H1 (cell line): ENCODE data around the gene RAB40B. TPM values are rescaled to one million over a fixed set of nuclear protein-coding genes. Genes with fewer than 3 reads are reported as not detected.

Experiments used
- CTCF ChIA-PET: fragments of 300-600 bp; sonication (Branson Sonifier 250); formaldehyde crosslinking; loops from one replicate; lab custom pipeline; 2021; ENCODE audit not compliant: partially characterized antibody; lab: Charles Lee
- POLR2A ChIA-PET: fragments of 300-600 bp; sonication (Branson Sonifier 250); formaldehyde crosslinking; loops from one replicate; lab custom pipeline; 2021; ENCODE audit warnings: inconsistent platforms; ENCODE audit not compliant: partially characterized antibody; lab: Charles Lee
- DNase-seq, 2 experiments: peaks; one replicate each; pipeline versions ENCODE4 v3.0.0 to v3.0.0-alpha.2; 2010 to 2022; ENCODE audit warnings: low spot score in 2 of 2, low read depth in 1 of 2, mixed read lengths in 1 of 2
- FAIRE-seq: peaks from 2 replicates; lab custom pipeline; 2011; peaks lifted over from hg19 to GRCh38; lab: Jason Lieb, UNC
- H2AFZ ChIP-seq: 2 replicates; pipeline ENCODE4 v1.8.1; 2012; ENCODE audit warnings: low read length, inconsistent platforms
- H2AK5ac ChIP-seq: 2 replicates; pipeline ENCODE4 v1.6.1; 2013; ENCODE audit warnings: low read depth, low read length
- H2BK120ac ChIP-seq: replicated peaks from 2 replicates; pipeline ENCODE3; 2013; ENCODE audit warnings: low read depth, low read length, inconsistent platforms
- H2BK12ac ChIP-seq: 2 replicates; pipeline ENCODE4 v1.6.1; 2013; ENCODE audit warnings: low read depth, low read length
- H2BK15ac ChIP-seq: 2 replicates; pipeline ENCODE4 v1.6.1; 2013; ENCODE audit warnings: low read length
- H2BK20ac ChIP-seq: 2 replicates; pipeline ENCODE4 v1.6.1; 2013; ENCODE audit warnings: low read length
- H2BK5ac ChIP-seq: 2 replicates; pipeline ENCODE4 v1.6.1; 2013; ENCODE audit warnings: low read depth, low read length
- H3K14ac ChIP-seq: 2 replicates; pipeline ENCODE4 v1.6.1; 2013; ENCODE audit warnings: inconsistent platforms; ENCODE audit not compliant: insufficient read length
- H3K18ac ChIP-seq: 2 replicates; pipeline ENCODE4 v1.6.1; 2013; ENCODE audit warnings: low read length; ENCODE audit errors: extremely low read depth
- H3K23ac ChIP-seq: 2 replicates; pipeline ENCODE4 v1.6.1; 2013; ENCODE audit warnings: inconsistent platforms; ENCODE audit not compliant: insufficient read length
- H3K23me2 ChIP-seq: 2 replicates; pipeline ENCODE4 v1.6.1; 2013; ENCODE audit warnings: low read depth, low read length
- H3K27ac ChIP-seq: 2 replicates; pipeline ENCODE4 v1.6.1; 2011; ENCODE audit warnings: low read depth, low read length, inconsistent platforms
- H3K27me3 ChIP-seq, 4 experiments: replicated peaks in 1 of 4; 1 replicate in 1 of 4; 2 replicates in 3 of 4; pipeline versions ENCODE4 v1.6.1 to v1.8.1; 2011 to 2013; ENCODE audit warnings: low read length in 3 of 4, mild to moderate bottlenecking in 3 of 4, inconsistent platforms in 2 of 4, mixed read lengths in 2 of 4, moderate library complexity in 1 of 4; ENCODE audit not compliant: control insufficient read depth in 3 of 4, insufficient read depth in 3 of 4; ENCODE audit errors: extremely low read depth in 1 of 4
- H3K36me3 ChIP-seq, 4 experiments: 2 replicates each; pipeline versions ENCODE4 v1.6.1 to v1.8.1; 2011 to 2013; ENCODE audit warnings: mild to moderate bottlenecking in 4 of 4, low read length in 3 of 4, moderate library complexity in 2 of 4, control low read depth in 1 of 4, inconsistent platforms in 1 of 4; ENCODE audit not compliant: insufficient read depth in 4 of 4, control insufficient read depth in 2 of 4
- H3K4ac ChIP-seq: replicated peaks from 2 replicates; pipeline ENCODE3; 2013; ENCODE audit warnings: low read length, low read depth, mixed read lengths, inconsistent platforms; ENCODE audit not compliant: insufficient read length
- H3K4me1 ChIP-seq, 4 experiments: replicated peaks in 1 of 4; 1 replicate in 1 of 4; 2 replicates in 3 of 4; pipeline versions ENCODE4 v1.6.1 to v1.8.1; 2011 to 2013; ENCODE audit warnings: low read length in 3 of 4, inconsistent platforms in 2 of 4, mixed read lengths in 1 of 4; ENCODE audit not compliant: insufficient read depth in 4 of 4, control insufficient read depth in 3 of 4
- H3K4me2 ChIP-seq, 2 experiments: 2 replicates each; pipeline versions ENCODE4 v1.6.1 to v1.8.1; 2011 to 2013; ENCODE audit warnings: low read depth in 2 of 2, low read length in 2 of 2, control low read depth in 1 of 2, inconsistent platforms in 1 of 2, mild to moderate bottlenecking in 1 of 2; ENCODE audit not compliant: insufficient read depth in 1 of 2
- H3K4me3 ChIP-seq, 4 experiments: fragments of 200-600, 300-600 bp in 1 of 4; sonication (generic), shearing (Covaris generic), sonication (Bioruptor Twin) in 1 of 4; 2 replicates each; pipeline versions ENCODE4 v1.5.1 to v1.8.1; 2011 to 2016; ENCODE audit warnings: low read length in 4 of 4, low read depth in 3 of 4, control low read depth in 2 of 4, inconsistent platforms in 2 of 4, mild to moderate bottlenecking in 2 of 4, mixed read lengths in 1 of 4, moderate library complexity in 1 of 4; ENCODE audit not compliant: insufficient read depth in 2 of 4; ENCODE audit errors: extremely low read depth in 1 of 4
- H3K56ac ChIP-seq: replicated peaks from 2 replicates; pipeline ENCODE3; 2013; ENCODE audit warnings: low read depth, mild to moderate bottlenecking, mixed read lengths, low read length, inconsistent platforms; ENCODE audit not compliant: insufficient read length
- H3K79me1 ChIP-seq: 2 replicates; pipeline ENCODE4 v1.6.1; 2013; ENCODE audit warnings: low read depth, low read length, control low read depth
- H3K79me2 ChIP-seq, 2 experiments: 2 replicates each; pipeline versions ENCODE4 v1.6.1 to v1.8.1; 2012 to 2013; ENCODE audit warnings: low read length in 2 of 2, mild to moderate bottlenecking in 2 of 2, inconsistent platforms in 1 of 2; ENCODE audit not compliant: insufficient read depth in 2 of 2, control insufficient read depth in 1 of 2
- H3K9ac ChIP-seq, 4 experiments: replicated peaks in 1 of 4; 1 replicate in 1 of 4; 2 replicates in 3 of 4; pipeline versions ENCODE4 v1.6.1 to v1.8.1; 2011 to 2013; ENCODE audit warnings: low read depth in 3 of 4, low read length in 3 of 4, control low read depth in 2 of 4, mild to moderate bottlenecking in 2 of 4, moderate library complexity in 2 of 4, inconsistent platforms in 1 of 4; ENCODE audit errors: extremely low read depth in 1 of 4
- H3K9me3 ChIP-seq, 2 experiments: 2 replicates each; pipeline versions ENCODE4 v1.6.1 to v1.8.1; 2012 to 2013; ENCODE audit warnings: mild to moderate bottlenecking in 2 of 2, moderate library complexity in 2 of 2, control low read depth in 1 of 2, inconsistent platforms in 1 of 2, low read depth in 1 of 2, low read length in 1 of 2, mixed read lengths in 1 of 2; ENCODE audit not compliant: insufficient read depth in 2 of 2
- H4K20me1 ChIP-seq, 2 experiments: replicated peaks in 1 of 2; 2 replicates each; pipeline versions ENCODE3 to v1.8.1; 2011 to 2013; ENCODE audit warnings: inconsistent platforms in 2 of 2, low read length in 2 of 2, mild to moderate bottlenecking in 1 of 2; ENCODE audit not compliant: insufficient read depth in 2 of 2, control insufficient read depth in 1 of 2
- H4K5ac ChIP-seq: 2 replicates; pipeline ENCODE4 v1.6.1; 2013; ENCODE audit warnings: low read length, low read depth, mixed read lengths, inconsistent platforms; ENCODE audit not compliant: insufficient read length
- H4K8ac ChIP-seq: 2 replicates; pipeline ENCODE4 v1.8.0; 2013; ENCODE audit warnings: mild to moderate bottlenecking, moderate library complexity, low read length, inconsistent platforms; ENCODE audit not compliant: insufficient read depth; ENCODE audit errors: extremely low read depth
- H4K91ac ChIP-seq: replicated peaks from 2 replicates; pipeline ENCODE3; 2013; ENCODE audit warnings: low read length, mixed read lengths, inconsistent platforms; ENCODE audit not compliant: insufficient read length
- CBX5 ChIP-seq: fragments of 300-800, 300-1000 bp; sonication (generic); IDR thresholded peaks from 2 replicates; pipeline ENCODE4 v1.7.1; 2016; ENCODE audit warnings: antibody characterized with exemption, low read length, low read depth
- E2F6 ChIP-seq: IDR thresholded peaks from 2 replicates; pipeline ENCODE4 v1.6.1; 2012; ENCODE audit warnings: inconsistent platforms
- EZH2 ChIP-seq: fragments of 200-600 bp; sonication (generic); IDR thresholded peaks from 2 replicates; pipeline ENCODE4 v1.7.1; 2012; ENCODE audit warnings: low read depth, mild to moderate bottlenecking, moderate library complexity, low read length, inconsistent platforms; ENCODE audit not compliant: severe bottlenecking
- GTF2F1 ChIP-seq: IDR thresholded peaks from 2 replicates; pipeline ENCODE4 v1.6.1; 2012; ENCODE audit warnings: low read depth, low read length, improper control_type of control experiment, borderline replicate concordance
- KDM1A ChIP-seq: fragments of 200-600, 300-600 bp; sonication (generic); IDR thresholded peaks from 2 replicates; pipeline ENCODE4 v1.7.1; 2016; ENCODE audit warnings: mild to moderate bottlenecking, low read length, borderline replicate concordance
- PHF8 ChIP-seq: fragments of 200-600 bp; sonication (generic); conservative IDR thresholded peaks from 2 replicates; pipeline ENCODE4 v1.7.1; 2012; ENCODE audit warnings: low read depth, mild to moderate bottlenecking, inconsistent platforms, low read length, moderate library complexity
- WGBS, 2 experiments: shearing (Covaris generic) in 1 of 2; methylation state at CpG; one replicate each; pipeline versions ENCODE4 v1.1.6 to v1.1.7; 2013 to 2015; ENCODE audit warnings: low lambda C conversion rate in 2 of 2, mixed read lengths in 2 of 2, inconsistent platforms in 1 of 2, low coverage in 1 of 2, missing lambda C conversion rate in 1 of 2; ENCODE audit not compliant: insufficient replicate concordance in 2 of 2, insufficient coverage in 1 of 2, insufficient read length in 1 of 2; ENCODE audit errors: extremely low coverage in 1 of 2, missing lambda C conversion rate in 1 of 2; 5-methylcytosine and 5-hydroxymethylcytosine counted together
- polyA plus RNA-seq, 7 experiments: library from polyadenylated mRNA; depleted of rRNA in 3 of 7; stranded (reverse) in 5 of 7; unstranded in 2 of 7; fragments of >200 nt in 5 of 7; fragments of 200-250 nt in 2 of 7; gene quantifications; 1 replicate in 5 of 7; 2 replicates in 1 of 7; 4 replicates in 1 of 7; pipeline versions ENCODE4 v1.2.1 to v1.2.3, GENCODE V29; 2011 to 2013; ENCODE audit warnings: missing spikeins in 2 of 7, mixed read lengths in 2 of 7
- total RNA-seq: library from RNA; stranded (reverse); fragmentation: NEBNext Ultra II Directional; extraction: Animal tissue kit (Norgen Biotek cat#: 25700); gene quantifications from 2 replicates; pipeline ENCODE4 v1.2.1, GENCODE V29; 2021

Gene RAB40B
- total and polyA plus RNA-seq, 2 of the 8 experiments (the other 6 are each of a cell fraction or from before 2014, with no cell fraction given): 3.1 to 4.6 TPM

GRCh38 chr17:82723169-82723807, 24.8 kb upstream of the RAB40B start:
- Histone ChIP-seq H2BK5ac (peak overlapping the region; percentile 56; the same call in 1 of the 2 replicates), H3K56ac (no peak overlapping the region), H3K36me3 (peaks cover 0 to 9% (median 3%) of the 10 kb centered on the region in 4 experiments; a peak in 5 of 8 replicates), H2AK5ac (peak overlapping the region; percentile 43; the same call in 1 of the 2 replicates), H3K14ac (no peak overlapping the region), H3K4me3 (no peak overlapping the region), H3K27me3 (no peaks in the 10 kb centered on the region), H3K18ac (no peak overlapping the region), H4K8ac (no peak overlapping the region), H2BK15ac (no peak overlapping the region), H2BK120ac (no peak overlapping the region), H2BK12ac (peak overlapping the region; percentile 63; the same call in 1 of the 2 replicates), H3K4me2 (no peak overlapping the region), H3K4ac (no peak overlapping the region), H3K23ac (no peak overlapping the region), H4K20me1 (peaks cover 2 to 11% of the 10 kb centered on the region in 2 experiments), H3K23me2 (no peaks in the 10 kb centered on the region), H4K91ac (peak overlapping the region; percentile 65), H3K79me2 (no peaks in the 10 kb centered on the region), H3K4me1 (no peaks in the 10 kb centered on the region), H4K5ac (no peak overlapping the region)
- FAIRE-seq (no peak), DNase-seq (no peak)
- WGBS, 2 experiments: 88% methylated on average over 26 of the region's 26 CpGs; no CpG with 5 or more reads in 1 of the 2 experiments
- CTCF ChIA-PET: interaction anchor here (0.9 to 1.4 kb wide), 3 partner anchors 10 to 46 kb away, joined by 3 to 7 read pairs (median 4); no protein-coding TSS in a partner anchor
- TF ChIP-seq E2F6: no peak
- no peak for TF ChIP-seq GTF2F1
- TF ChIP-seq CBX5: no peak
- TF ChIP-seq KDM1A: peak; percentile 71; the same call in 1 of the 2 replicates
- no peak for TF ChIP-seq EZH2
- no peak for TF ChIP-seq PHF8
- TF ChIP-seq, all 59 proteins: peak for 1
- H3K9ac ChIP-seq: 0 out of 7 replicates have a peak overlapping the region, but pooled peaks of 1 of the 4 experiments have one; percentile 35
- no peak overlapping the region for H2BK20ac ChIP-seq
- POLR2A ChIA-PET: interaction anchor here (1.3 kb wide), 1 partner anchor 11 kb away, joined by 4 read pairs; no protein-coding TSS in a partner anchor
- H3K9me3 ChIP-seq: no peaks in the 10 kb centered on the region
- no peak overlapping the region for H3K27ac ChIP-seq
- H2AFZ ChIP-seq: no peak overlapping the region
- no peaks in the 10 kb centered on the region for H3K79me1 ChIP-seq
